Glomerular visceral epithelial cell (primary cell): Measurements from ENCODE around the gene FJX1.
"Not testable (repeated sequence)": the region's sequence is repeated elsewhere in the genome, so short reads cannot be mapped to it uniquely, and the experiment has no call there.

Experiments used
- DNase-seq: peaks from one replicate; pipeline ENCODE4 v3.0.0-alpha.2; 2016; ENCODE audit errors: extremely low spot score

FJX1 gene

GRCh38 chr11:35632301-35632700, 14.0 kb downstream of the FJX1 start:
- DNase-seq = peak; percentile 28

- DNase-seq = no peak
Observed at GRCh38 chr11:35633827-35634423, 15.7 kb downstream of the FJX1 start.

- no peak for DNase-seq
Observed at GRCh38 chr11:35635933-35636332, 17.7 kb downstream of the FJX1 start.

- DNase-seq = no peak
Observed at GRCh38 chr11:35639591-35640179, 21.4 kb downstream of the FJX1 start.

- no peak for DNase-seq
Observed at GRCh38 chr11:35641171-35641897, 23.1 kb downstream of the FJX1 start.

- DNase-seq = no peak
Observed at GRCh38 chr11:35641964-35642363, 23.7 kb downstream of the FJX1 start.

GRCh38 chr11:35647421-35648093, 29.3 kb downstream of the FJX1 start:
- DNase-seq = no peak

- DNase-seq = no peak
Observed at GRCh38 chr11:35650006-35650405, 31.7 kb downstream of the FJX1 start.

- DNase-seq = no peak
Observed at GRCh38 chr11:35650467-35650866, 32.2 kb downstream of the FJX1 start.

- DNase-seq = no peak
Observed at GRCh38 chr11:35651263-35651662, 33.0 kb downstream of the FJX1 start.

- DNase-seq = not testable (repeated sequence)
Observed at GRCh38 chr11:35652786-35653185, 34.5 kb downstream of the FJX1 start.

- no peak for DNase-seq
Observed at GRCh38 chr11:35654711-35655110, 36.5 kb downstream of the FJX1 start.

- no peak for DNase-seq
Observed at GRCh38 chr11:35655254-35655653, 37.0 kb downstream of the FJX1 start.

GRCh38 chr11:35655856-35656255, 37.6 kb downstream of the FJX1 start:
- no peak for DNase-seq

- DNase-seq = no peak
Observed at GRCh38 chr11:35658020-35658948, 40.0 kb downstream of the FJX1 start.

GRCh38 chr11:35661534-35661933, 43.3 kb downstream of the FJX1 start:
- DNase-seq = no peak

GRCh38 chr11:35662061-35662648, 43.9 kb downstream of the FJX1 start:
- DNase-seq = no peak

- peak; percentile 84 for DNase-seq
Observed at GRCh38 chr11:35662649-35663407, 44.6 kb downstream of the FJX1 start, which contains the start of gene TRIM44. Gene TRIM44, plus strand, starts transcription at chr11:35662775. Its CDS starts 337 bp downstream, at chr11:35663112.

- DNase-seq = no peak
Observed at GRCh38 chr11:35663408-35663702, 45.1 kb downstream of the FJX1 start.

- DNase-seq = no peak
Observed at GRCh38 chr11:35664977-35665441, 46.7 kb downstream of the FJX1 start.
